HG03108 (cell line): ENCODE data around the gene CCDC97.
"Not testable (repeated sequence)": the region's sequence is repeated elsewhere in the genome, so short reads cannot be mapped to it uniquely, and the experiment has no call there.

ENCODE experiments used
- ATAC-seq: cut with Tn5 transposase; IDR thresholded peaks from one replicate; pipeline ENCODE4 v1.9.1; 2021; ENCODE audit warnings: moderate library complexity; ENCODE audit not compliant: unreplicated experiment

The CCDC97 gene

DNA sequence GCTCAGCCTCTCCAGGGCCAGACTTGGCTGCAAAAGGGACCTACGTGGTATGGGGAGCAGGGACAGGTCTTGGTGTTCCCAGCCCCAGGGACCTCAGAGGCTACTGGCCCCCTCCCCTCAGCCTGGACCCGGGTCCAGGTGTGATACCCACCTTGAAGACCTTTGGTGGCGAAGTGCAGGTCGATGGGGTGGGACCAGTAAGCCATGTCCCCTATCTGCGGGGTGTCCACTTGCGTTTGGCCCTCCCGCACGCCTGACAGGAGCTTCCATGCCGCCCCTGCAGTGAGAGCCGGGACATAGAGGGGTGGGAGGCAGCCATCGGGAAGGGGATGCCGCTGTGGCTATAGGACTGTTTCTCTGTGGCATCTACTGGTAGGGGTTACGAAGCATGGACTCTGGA lies 47.8 kb downstream of the CCDC97 start:
- no peak for ATAC-seq

DNA sequence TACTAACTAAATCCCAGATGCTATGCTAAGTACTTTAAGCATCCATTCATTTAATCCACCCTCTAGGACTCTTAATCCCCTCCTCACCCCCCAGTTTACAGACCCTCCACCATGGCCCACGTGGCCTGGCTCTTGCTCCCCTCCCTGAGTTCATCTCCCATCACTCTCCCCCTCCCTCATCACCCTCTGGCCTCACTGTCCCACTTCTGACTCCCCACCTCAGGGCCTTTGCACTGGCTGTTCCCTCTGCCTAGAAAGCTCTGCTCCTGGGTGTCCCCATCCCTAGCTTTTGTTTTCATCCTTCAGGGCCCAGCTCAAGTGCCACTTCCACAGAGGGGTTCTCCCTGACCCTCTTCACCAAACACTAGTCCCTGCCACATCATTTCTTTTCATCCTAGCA lies 49.8 kb downstream of the CCDC97 start:
- no peak for ATAC-seq

DNA sequence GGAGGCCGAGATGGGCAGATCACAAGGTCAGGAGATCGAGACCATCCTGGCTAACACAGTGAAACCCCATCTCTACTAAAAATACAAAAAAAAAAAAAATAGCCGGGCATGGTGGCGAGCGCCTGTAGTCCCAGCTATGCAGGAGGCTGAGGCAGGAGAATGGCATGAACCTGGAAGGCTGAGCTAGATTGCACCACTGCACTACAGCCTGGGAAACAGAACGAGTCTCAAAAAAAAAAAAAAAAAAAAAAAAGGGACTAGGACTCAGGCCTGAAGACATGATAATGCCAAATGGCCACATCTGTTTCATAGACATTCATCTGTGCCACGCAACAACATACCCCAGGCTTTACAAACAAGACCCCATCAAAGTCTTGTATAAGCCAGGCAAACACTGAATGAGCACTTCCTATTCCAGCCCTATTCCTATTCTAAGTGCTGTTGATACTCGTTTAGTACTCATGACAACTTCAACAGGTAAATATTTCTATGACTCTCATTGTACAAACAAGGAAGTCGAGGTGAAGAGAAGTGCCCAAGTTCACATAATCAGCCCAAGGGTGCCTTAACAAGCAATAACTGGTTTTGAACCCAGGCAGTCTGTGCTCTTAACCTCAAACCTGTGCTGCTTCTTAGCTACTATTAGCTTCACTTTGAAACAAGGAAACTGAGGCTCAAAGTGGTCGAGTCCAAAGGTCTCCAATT lies 52.3 kb downstream of the CCDC97 start:
- no peak for ATAC-seq

DNA sequence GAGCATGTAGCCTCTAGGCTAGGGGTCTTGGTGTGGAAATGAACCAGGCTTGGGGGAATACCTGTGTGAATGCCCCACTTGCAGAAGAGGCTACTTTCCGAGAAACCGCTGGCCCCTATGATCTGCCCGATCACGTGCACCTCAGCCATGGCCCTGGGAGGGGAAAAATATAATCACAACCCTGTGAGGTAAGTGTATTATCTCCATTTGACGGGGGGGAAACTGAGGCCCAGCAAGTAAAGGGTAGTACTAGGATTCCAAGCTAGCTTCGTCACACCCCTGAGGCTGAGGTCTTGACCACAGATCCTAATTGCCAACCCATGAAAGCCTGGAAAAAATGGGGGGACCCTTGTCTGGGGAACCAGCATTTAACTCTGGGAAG lies 53.4 kb downstream of the CCDC97 start:
- no peak for ATAC-seq

DNA sequence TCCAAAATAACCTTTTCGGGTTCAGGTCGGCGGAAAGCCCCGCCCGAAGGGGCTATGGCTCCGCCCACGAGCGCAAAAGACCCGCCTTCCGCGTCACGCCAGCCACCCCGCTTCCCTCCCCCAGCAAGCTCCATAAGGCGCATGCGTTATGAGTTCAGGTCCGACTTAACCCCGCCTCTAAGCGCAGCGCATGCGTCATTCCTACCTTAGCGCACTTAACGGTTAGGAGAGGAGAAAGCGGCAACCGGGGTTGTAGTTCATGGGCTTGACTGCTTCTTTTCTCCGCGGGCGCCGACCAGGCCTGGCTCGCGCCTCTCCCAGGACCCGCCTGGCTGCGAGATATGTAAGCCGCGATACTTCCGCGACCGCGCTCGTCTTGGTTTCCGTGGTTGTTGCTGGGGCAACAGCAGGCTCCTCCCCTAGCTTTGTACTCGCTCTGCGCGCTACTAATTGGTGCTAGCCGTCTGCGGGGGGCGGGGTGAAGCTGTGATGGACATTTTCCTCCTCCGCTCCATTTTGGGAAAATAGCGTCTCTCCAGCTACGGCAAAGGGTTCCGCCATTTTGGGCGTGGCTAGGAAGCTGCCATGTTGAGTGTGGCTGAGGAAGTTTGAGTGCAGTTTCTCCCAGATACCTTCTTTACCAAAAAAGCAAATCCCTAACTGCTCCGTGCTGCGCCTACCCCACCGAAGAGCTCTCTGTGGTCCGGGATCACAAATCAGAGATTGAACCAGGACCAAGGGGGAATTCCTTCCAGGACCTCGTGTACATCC lies 54.0 kb downstream of the CCDC97 start, which contains the start of gene B9D2:
Gene B9D2, minus strand, starts transcription at position 397 of the 771 bp plus-strand sequence. CDS start 630 bp downstream, outside the sequence.
- peak; percentile 80 for ATAC-seq

DNA sequence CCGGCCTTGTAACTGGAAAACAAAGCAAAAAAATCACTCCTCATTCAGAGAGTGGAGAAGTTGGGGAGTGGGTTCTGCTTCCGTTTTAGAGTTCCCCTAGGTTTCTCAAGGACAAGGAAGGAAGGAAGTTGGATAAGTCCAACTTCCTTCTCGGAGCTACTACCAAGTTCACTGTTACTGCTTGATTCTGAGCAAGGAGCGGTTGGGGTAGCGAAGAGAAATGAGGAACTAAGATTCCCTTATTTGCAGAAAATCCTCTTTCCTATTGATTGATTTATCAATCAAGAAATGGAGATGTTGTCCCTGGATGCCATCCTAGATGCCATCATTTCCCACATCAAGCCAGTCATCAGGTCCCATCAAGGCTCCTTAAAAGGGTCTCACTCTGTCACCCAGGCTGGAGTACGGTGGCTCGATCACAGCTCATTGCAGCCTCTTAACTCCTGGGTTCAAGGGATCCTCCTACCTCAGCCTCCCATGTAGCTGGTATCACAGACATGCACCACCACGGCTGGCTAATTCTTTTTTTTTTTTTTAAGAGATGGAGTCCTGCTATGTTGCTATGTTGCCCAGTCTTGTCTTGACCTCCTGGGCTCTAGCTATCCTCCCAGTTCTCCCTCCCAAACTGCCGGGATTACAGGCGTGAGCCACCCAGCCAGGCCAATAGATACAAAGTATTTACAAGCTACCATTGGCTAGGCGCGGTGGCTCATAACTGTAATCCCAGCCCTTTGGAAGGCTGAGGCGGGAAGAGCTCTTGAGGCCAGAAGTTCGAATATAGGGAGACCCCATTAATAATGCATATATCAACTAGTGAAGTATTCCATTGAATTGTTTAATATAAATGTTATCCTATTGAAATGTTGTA lies 54.8 kb downstream of the CCDC97 start:
- peak; percentile 1 for ATAC-seq

DNA sequence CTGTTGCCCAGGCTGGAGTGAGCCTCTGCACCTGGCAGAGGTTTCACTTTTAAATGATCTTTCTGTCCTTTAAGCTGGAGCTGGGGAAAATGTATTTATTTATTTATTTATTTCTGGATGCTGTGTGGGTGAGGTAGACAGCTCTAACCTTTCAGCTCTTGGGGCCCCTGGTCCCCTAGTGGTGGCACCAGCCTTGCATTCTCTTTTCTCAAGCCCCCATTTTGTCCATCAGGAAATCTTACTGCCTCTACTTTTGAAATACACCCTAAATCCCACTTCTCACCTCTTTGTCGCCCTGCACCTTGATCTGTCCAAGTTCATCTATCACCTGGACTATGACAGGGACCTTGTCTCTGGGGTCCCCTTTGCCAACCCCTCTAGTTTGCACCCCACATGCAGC lies 56.1 kb downstream of the CCDC97 start:
- no peak for ATAC-seq

DNA sequence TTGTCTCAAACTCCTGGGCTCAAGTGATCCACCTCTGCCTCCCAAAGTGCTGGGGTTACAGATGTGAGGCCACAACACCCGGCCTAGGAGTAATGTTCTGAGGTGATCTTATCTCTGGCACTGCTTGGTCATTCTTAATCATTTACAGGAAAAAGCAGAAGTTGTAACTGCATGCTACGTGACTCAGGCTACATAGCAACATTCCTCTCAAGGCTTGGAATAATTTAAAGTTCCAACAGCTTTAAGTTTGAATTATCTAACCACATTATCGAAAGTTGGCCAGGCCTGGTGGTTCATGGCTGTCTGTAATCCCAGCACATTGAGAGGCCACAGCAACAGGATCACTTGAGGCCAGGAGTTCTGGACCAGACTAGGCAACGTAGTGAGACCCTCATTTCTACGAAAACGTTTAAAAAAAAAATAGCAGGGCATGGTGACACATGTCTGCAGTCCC lies 57.9 kb downstream of the CCDC97 start:
- ATAC-seq = no peak

DNA sequence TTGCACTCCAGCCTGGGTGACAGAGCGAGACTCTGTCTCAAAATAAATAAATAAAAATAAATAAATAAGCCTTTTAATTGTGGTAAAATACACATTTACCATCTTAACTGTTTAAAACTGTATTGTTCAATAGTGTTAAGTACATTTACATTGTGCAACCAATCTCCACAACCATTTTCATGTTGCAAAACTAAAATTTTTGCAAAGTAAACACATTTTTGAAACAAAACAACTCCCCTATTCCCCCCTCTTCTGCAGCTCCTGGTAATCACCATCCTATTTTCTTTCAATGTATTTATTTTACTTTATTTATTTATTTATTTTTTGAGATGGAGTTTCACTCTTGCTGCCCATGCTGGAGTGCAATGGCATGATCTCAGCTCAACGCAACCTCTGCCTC lies 59.8 kb downstream of the CCDC97 start:
- no peak for ATAC-seq

DNA sequence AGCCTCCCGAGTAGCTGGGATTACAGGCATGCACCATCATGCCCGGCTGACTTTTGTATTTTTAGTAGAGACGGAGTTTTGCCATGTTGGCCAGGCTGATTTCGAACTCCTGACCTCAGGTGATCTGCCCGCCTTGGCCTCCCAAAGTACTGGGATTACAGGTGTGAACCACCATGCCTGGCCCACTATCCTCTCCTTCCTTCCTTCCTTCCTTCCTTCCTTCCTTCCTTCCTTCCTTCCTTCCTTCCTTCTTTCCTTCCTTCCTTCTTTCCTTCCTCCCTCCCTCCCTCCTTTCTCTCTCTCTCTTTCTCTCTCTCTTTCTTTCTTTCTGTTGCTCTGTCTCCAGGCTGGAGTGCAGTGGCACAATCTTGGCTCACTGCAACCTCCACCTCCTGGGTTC lies 61.1 kb downstream of the CCDC97 start:
- not testable (repeated sequence) for ATAC-seq

DNA sequence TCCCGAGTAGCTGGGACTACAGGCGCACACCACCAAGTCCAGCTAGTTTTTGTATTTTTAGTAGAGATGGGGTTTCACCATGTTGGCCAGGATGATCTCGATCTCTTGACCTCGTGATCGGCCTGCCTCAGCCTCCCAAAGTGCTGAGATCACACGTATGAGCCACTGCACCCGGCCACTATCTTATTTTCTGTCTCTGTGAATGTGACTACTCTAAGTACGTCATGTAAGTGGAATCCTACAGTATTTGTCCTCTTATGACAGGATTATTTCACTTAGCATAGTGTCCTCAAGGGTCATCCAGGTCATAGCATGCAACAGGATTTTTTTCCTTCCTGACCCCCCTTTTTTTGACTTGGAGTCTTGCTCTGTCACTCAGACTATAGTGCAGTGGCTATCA lies 61.6 kb downstream of the CCDC97 start:
- no peak for ATAC-seq

DNA sequence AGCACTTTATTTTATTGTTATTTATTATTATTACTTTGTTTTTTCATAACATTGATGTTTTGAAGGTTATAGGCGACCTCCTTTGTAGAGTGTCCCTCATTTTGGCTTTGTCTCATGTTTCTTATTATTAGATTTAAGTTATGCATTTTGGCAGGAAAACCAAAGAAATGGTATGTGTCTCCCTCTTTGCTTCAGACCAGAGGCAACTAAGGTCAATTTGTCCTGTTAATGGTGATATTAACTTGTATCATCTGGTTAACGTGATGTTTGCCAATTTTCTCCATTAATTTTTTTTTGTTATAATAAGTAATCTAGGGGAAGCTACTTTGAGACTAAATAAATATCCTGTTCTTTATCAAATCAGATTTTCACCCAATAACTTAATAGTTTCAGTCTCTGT lies 62.5 kb downstream of the CCDC97 start:
- ATAC-seq = no peak

DNA sequence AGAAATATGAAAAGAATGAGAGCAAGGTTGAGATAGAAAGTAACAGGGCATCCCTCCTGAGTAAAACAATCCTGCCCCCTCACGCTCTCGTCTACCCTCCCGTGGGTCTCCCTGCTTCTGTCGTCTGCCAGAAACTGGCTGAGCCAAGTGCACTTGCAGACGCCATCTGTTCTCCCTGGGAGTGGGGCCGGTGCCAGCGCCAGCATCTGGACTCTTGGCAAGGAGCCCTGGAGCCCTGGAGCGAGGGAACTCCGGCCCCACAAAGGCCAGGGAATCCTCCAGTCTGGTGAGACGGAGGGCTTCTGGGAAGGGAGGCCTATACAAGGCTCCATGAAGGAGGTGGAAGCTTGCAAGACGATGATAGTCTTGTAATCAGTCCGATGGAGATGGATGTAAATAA lies 64.0 kb downstream of the CCDC97 start:
- no peak for ATAC-seq
